M059J (cell line): ENCODE data around the gene CPPED1. TPM values are rescaled to one million over a fixed set of nuclear protein-coding genes. Genes with fewer than 3 reads are reported as not detected.

Source experiments
- total RNA-seq: library from RNA; depleted of rRNA; stranded (reverse); fragments of >200 nt; shearing (Covaris generic); gene quantifications from 2 replicates; pipeline ENCODE4 v1.2.3, GENCODE V29; 2014; rRNA removed

CPPED1 gene
- total RNA-seq, 1 experiment from 2014 or later, result 40.5 TPM

Other genes starting within 250 kb of the CPPED1 start
- 0.10 and 0.34 TPM in 2 replicates for gene SHISA9, start 97.7 kb upstream of the CPPED1 start, total RNA-seq